ENCODE results near the gene MBD1.
"Not testable (repeated sequence)": the region's sequence is repeated elsewhere in the genome, so short reads cannot be mapped to it uniquely, and the experiment has no call there.

The MBD1 gene

GRCh38 chr18:50281295-50281971 lies at the start of gene MBD1:
MBD1 (minus strand) TSS chr18:50281523; CDS start chr18:50279992, 1,531 bp downstream.
- DNase-seq, result peak; percentile 97

GRCh38 chr18:50330176-50330575 lies 48.9 kb upstream of the MBD1 start:
- no peak for DNase-seq

DNA sequence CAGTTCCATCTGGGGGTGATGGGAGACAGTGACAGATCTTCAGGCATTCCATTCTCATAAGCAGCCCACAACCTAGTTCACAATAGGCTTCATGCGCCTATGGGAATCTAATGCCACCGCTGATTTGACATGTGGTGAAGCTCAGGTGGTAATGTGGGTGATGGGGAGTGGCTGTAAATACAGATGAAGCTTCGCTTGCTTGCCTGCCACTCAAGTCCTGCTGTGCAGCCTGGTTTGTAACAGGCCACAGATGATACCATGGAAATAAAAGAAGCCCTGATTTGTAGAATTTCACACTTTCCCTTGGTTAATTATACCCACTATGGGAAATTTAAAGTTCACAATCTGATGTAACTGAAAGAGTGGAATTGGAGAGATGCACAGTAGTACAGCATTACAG lies 46.7 kb upstream of the MBD1 start:
- DNase-seq, result no peak

DNA sequence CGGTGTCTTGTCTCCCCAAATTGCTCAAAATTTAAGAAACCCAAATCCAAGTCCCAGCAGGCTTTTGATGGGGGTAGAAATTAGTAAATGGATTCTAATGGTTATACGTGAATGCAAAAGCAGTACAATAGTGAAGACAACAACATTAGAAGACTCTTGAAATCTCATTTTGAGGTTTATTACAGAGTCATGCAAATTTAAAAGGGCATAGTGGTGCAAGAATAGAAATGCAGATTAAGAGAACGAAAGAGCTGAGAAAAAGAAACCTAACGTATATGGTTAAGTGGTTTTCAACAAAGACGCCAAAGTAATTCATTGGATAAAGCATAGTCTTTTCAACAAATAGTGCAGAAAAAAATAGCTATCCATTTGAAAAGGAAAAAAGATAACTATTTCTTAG lies 39.4 kb upstream of the MBD1 start:
- no peak for DNase-seq

- DNase-seq, result no peak
Measured at GRCh38 chr18:50315100-50315871, 34.0 kb upstream of the MBD1 start.

DNA sequence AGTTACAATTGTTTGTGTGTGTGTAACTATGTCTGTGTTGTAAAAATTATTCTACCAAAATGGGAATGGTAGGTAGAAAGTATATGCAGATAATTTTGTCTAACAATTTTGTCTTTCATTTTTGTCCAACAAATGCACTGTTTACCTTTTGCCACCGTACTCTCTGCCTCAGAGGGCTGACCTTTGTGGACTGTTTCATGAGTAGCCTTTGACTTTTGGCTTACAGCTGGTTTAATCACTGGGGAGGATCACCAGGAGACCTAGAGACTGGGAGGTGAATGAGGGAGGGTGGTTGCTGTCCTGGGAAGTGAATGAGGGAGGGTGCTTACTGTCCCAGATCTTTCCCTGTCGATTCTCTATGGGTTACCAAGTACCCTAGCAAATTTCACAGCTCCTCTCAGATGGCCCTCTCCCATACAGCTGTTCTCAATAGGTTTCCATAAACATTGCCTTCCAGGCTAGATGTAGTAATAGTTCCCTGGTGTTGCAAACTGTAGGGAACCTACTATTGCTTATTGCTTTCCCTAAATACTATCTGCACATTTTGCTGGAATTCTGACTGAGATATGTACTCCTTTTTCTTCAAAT lies 32.6 kb upstream of the MBD1 start:
- no peak for DNase-seq

- DNase-seq, result no peak
Measured at GRCh38 chr18:50313031-50313607, 31.8 kb upstream of the MBD1 start.

- DNase-seq, result no peak
Measured at GRCh38 chr18:50312296-50313030, 31.1 kb upstream of the MBD1 start.

DNA sequence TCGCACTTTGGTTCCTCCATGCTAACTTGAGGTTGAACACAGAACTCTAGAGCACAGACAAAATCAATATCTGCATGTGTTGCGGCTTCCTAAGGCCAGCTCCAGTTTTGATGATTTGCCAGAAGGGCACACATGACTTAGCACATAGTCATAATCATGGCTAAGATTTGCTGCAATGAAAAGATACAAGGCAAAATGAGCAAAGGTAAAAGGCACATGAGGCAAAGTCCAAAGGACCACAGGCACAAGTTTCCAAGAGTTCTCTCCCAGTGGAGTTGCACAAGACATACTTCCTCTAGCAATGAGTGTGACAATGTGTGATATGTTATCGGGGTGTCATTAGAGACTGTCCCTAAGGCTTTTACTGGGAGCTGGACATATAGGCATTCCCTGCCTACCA lies 30.3 kb upstream of the MBD1 start:
- DNase-seq, result no peak

DNA sequence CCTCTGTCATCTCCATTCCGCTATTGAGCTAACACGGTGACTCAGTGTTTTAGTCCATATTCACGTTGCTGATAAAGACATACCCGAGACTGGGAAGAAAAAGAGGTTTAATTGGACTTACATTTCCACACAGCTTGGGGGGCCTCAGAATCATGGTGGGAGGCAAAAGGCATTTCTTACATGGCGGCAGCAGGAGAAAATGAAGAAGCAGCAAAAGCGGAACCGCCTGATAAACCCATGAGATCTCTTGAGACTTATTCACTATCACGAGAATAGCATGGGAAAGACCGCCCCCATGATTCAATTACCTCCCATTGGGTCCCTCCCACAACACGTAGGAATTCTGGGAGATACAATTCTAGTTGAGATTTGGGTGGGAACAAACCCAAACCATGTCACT lies 28.8 kb upstream of the MBD1 start:
- DNase-seq, result no peak

- not testable (repeated sequence) for DNase-seq
Measured at GRCh38 chr18:50308851-50309250, 27.5 kb upstream of the MBD1 start.

GRCh38 chr18:50307738-50308470 lies 26.6 kb upstream of the MBD1 start:
- DNase-seq, result peak; percentile 92

DNA sequence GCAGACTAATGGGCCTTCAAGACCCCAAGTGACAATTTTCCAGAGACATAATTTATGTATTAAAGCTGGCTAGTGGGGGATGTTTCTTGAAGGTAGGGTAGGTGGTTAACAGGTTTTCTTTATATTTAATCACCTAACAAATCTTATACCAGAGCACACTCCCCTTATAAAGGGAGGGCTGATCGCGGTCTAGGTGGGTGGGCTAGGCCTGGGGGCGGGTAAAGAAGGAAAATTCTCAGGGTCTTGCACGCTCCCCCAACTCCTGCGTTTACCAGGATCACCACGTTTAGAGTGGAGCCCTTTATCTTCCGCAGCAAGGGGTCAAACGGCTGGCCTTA lies 26.0 kb upstream of the MBD1 start:
- no peak for DNase-seq

- DNase-seq, result no peak
Measured at GRCh38 chr18:50306944-50307343, 25.6 kb upstream of the MBD1 start.

DNA sequence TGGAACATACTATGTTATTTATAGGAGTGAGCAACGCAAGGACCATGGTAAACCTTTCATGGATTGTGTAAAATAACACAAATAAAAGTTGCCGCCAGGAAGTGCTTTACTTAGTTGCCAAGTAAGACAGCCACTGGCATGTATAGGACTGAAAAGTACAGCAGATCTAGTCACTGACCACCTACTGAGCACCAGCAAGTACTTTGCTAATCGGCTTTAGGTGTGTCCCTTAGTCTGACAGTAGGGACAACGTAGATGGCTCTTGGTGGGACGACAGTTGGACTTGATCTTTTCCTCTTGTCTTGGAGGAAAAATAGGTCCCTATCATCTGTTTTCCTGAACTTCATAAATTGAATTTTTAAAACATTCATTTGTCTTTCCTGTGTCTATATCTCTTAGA lies 19.8 kb upstream of the MBD1 start:
- no peak for DNase-seq

- no peak for DNase-seq
Measured at GRCh38 chr18:50299626-50300388, 18.5 kb upstream of the MBD1 start.

GRCh38 chr18:50298443-50299284 lies 17.3 kb upstream of the MBD1 start:
- DNase-seq, result no peak

- peak; percentile 74 for DNase-seq
Measured at GRCh38 chr18:50297621-50298442, 16.5 kb upstream of the MBD1 start.

DNA sequence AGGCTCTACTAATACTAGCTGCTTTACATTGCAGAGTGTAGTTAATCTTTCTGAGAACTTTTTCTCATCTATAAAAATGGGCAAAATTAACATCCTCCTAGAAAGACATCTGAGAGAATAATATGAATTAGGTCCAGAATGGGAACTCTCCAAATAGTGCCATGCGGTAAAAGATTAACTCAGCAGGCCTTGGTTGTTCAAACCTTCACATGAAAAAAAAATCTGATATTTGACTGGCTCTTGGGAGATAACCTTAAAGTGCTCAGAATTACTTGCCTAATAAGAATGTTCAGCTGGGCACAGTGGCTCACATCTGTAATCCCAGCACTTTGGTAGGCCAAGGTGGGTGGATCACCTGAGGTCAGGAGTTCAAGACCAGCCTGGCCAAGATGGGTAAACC lies 11.7 kb upstream of the MBD1 start:
- DNase-seq, result no peak

DNA sequence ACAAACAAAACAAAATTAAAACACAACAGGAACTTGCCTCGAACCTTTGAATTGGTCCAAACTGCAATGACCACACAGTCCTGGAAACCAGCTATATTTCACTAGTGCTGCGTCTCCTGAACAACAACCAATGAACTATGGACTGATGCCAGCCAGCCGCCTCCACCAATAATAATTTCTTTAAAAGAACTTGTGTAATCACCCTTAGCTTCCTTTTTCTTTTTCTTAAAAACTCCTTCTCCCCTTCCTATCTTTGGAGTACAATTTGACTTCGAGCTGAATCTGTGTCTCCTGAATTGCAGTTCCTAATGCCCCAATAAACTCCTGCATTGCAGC lies 7.8 kb upstream of the MBD1 start:
- DNase-seq, result no peak

All from CD4-positive, alpha-beta T cell treated with Interleukin-12 subunit alpha and Interleukin-12 subunit beta, for 1 hour (primary cell).